Endothelial cell of umbilical vein (primary cell): ENCODE data around the gene VWC2. TPM values are rescaled to one million over a fixed set of nuclear protein-coding genes. Genes with fewer than 3 reads are reported as not detected.

Experiments
- BruUV-seq: library from RNA; stranded (reverse); fragments of 400-500 nt; replicated peaks from 2 replicates; lab custom pipeline; 2021; lab: Mats Ljungman, UMichigan
- CTCF ChIA-PET: fragments of 300-600, 350-600 bp; sonication (Branson Sonifier 250); formaldehyde crosslinking; loops from one replicate; lab custom pipeline; 2021; ENCODE audit warnings: antibody characterized with exemption, inconsistent platforms; lab: Charles Lee
- POLR2A ChIA-PET: fragments of 300-600, 350-600 bp; sonication (Branson Sonifier 250); formaldehyde crosslinking; loops from one replicate; lab custom pipeline; 2021; ENCODE audit warnings: antibody characterized with exemption, inconsistent platforms; lab: Charles Lee
- DNase-seq: peaks from one replicate; pipeline ENCODE4 v3.0.0-alpha.2; 2011; ENCODE audit warnings: low read depth, low spot score
- FAIRE-seq: peaks from 2 replicates; lab custom pipeline; 2011; peaks lifted over from hg19 to GRCh38; lab: Jason Lieb, UNC
- H2AFZ ChIP-seq: 2 replicates; pipeline ENCODE4 v1.6.0; 2012; ENCODE audit warnings: low read depth, low read length, control low read depth, inconsistent platforms
- H3K27ac ChIP-seq: 2 replicates; pipeline ENCODE4 v1.5.1; 2011; ENCODE audit warnings: low read depth, mild to moderate bottlenecking, control low read depth, low read length, moderate library complexity; ENCODE audit not compliant: insufficient read depth
- H3K27me3 ChIP-seq, 2 experiments: 2 replicates each; pipeline versions ENCODE4 v1.6.0 to v1.6.1; 2011; ENCODE audit warnings: low read length in 2 of 2, mixed read lengths in 1 of 2; ENCODE audit not compliant: control insufficient read depth in 2 of 2, insufficient read depth in 2 of 2
- H3K36me3 ChIP-seq, 2 experiments: 2 replicates in 1 of 2; 3 replicates in 1 of 2; pipeline ENCODE4 v1.5.1; 2011; ENCODE audit warnings: low read length in 2 of 2, mild to moderate bottlenecking in 1 of 2, moderate library complexity in 1 of 2; ENCODE audit not compliant: control insufficient read depth in 2 of 2, insufficient read depth in 2 of 2; ENCODE audit errors: extremely low read depth in 1 of 2
- H3K4me1 ChIP-seq: 3 replicates; pipeline ENCODE4 v1.5.1; 2011; ENCODE audit warnings: mild to moderate bottlenecking, low read length; ENCODE audit not compliant: control insufficient read depth, insufficient read depth; ENCODE audit errors: extremely low read depth
- H3K4me2 ChIP-seq: 2 replicates; pipeline ENCODE4 v1.6.1; 2011; ENCODE audit warnings: low read length, control low read depth, mixed read lengths; ENCODE audit not compliant: insufficient read depth
- H3K4me3 ChIP-seq, 3 experiments: fragments of 200-600 bp in 1 of 3; sonication (generic), shearing (Covaris generic) in 1 of 3; replicated peaks in 1 of 3; 2 replicates each; pipeline ENCODE4 v1.5.1; 2011 to 2016; ENCODE audit warnings: control low read depth in 3 of 3, low read length in 3 of 3, mild to moderate bottlenecking in 2 of 3, inconsistent platforms in 1 of 3, low read depth in 1 of 3, moderate library complexity in 1 of 3; ENCODE audit not compliant: insufficient read depth in 1 of 3
- H3K79me2 ChIP-seq: 2 replicates; pipeline ENCODE4 v1.6.0; 2012; ENCODE audit warnings: low read length, inconsistent platforms; ENCODE audit not compliant: control insufficient read depth, insufficient read depth
- H3K9ac ChIP-seq: replicated peaks from 2 replicates; pipeline ENCODE3; 2011; ENCODE audit warnings: low read length, control low read depth; ENCODE audit not compliant: insufficient read depth; ENCODE audit errors: extremely low read depth
- H3K9me1 ChIP-seq: replicated peaks from 3 replicates; pipeline ENCODE4 v1.6.0; 2011; ENCODE audit warnings: mild to moderate bottlenecking, low read length; ENCODE audit not compliant: control insufficient read depth, insufficient read depth; ENCODE audit errors: extremely low read depth
- H3K9me3 ChIP-seq: replicated peaks from 2 replicates; pipeline ENCODE4 v1.5.1; 2012; ENCODE audit warnings: low read length, inconsistent platforms; ENCODE audit not compliant: control insufficient read depth, insufficient read depth
- H4K20me1 ChIP-seq: replicated peaks from 2 replicates; pipeline ENCODE3; 2011; ENCODE audit warnings: mild to moderate bottlenecking, low read length; ENCODE audit not compliant: control insufficient read depth, insufficient read depth; ENCODE audit errors: extremely low read depth
- EZH2 ChIP-seq: IDR thresholded peaks from 2 replicates; pipeline ENCODE4 v1.6.1; 2012; ENCODE audit warnings: borderline replicate concordance, low read depth, mild to moderate bottlenecking, moderate library complexity, low read length, inconsistent platforms; ENCODE audit not compliant: severe bottlenecking
- FOS ChIP-seq: IDR thresholded peaks from 2 replicates; pipeline ENCODE4 v1.6.1; 2011; ENCODE audit warnings: mild to moderate bottlenecking, low read length, moderate library complexity, borderline replicate concordance; ENCODE audit not compliant: insufficient read depth
- GATA2 ChIP-seq: IDR thresholded peaks from 2 replicates; pipeline ENCODE4 v1.7.0; 2011; ENCODE audit warnings: low read depth, mild to moderate bottlenecking, moderate library complexity, mixed read lengths, low read length; ENCODE audit not compliant: insufficient read length, insufficient read depth
- JUN ChIP-seq: IDR thresholded peaks from 2 replicates; pipeline ENCODE4 v1.6.1; 2011; ENCODE audit warnings: borderline replicate concordance, low read depth; ENCODE audit not compliant: insufficient read length, insufficient read depth
- MYC ChIP-seq: IDR thresholded peaks from one replicate; pipeline ENCODE4 v1.6.1; 2011; ENCODE audit warnings: mild to moderate bottlenecking, low read depth, low read length
- POLR2A ChIP-seq: IDR thresholded peaks from 2 replicates; pipeline ENCODE4 v1.6.1; 2012; ENCODE audit warnings: low read depth, mild to moderate bottlenecking, control low read depth, low read length
- POLR2AphosphoS5 ChIP-seq: IDR thresholded peaks from 2 replicates; pipeline ENCODE4 v1.6.1; 2012; ENCODE audit warnings: low read depth, mild to moderate bottlenecking, control low read depth, low read length, moderate library complexity; ENCODE audit not compliant: insufficient read depth
- dilution Hi-C: fragments of 300-500 bp; cut with MboI; formaldehyde crosslinking; loops from one replicate; pipeline ENCODE4 v1.15.0; 2019; ENCODE audit warnings: low sequenced_read_pairs; ENCODE audit not compliant: extremely low pct_ligation_motif_present
- intact Hi-C: fragments of 100-400 bp; cut with micrococcal nuclease; formaldehyde crosslinking; loops from one replicate; pipeline ENCODE4 v1.10.0; 2022
- polyA plus RNA-seq, 4 experiments: library from polyadenylated mRNA; depleted of rRNA in 3 of 4; stranded (reverse) in 3 of 4; unstranded in 1 of 4; fragments of >200 nt; gene quantifications; 2 replicates each; pipeline versions ENCODE4 v1.2.1 to v1.2.3, GENCODE V29; 2011 to 2012; ENCODE audit warnings: missing spikeins in 1 of 4
- total RNA-seq: library from RNA; stranded (reverse); gene quantifications from 2 replicates; pipeline ENCODE4 v1.2.3, GENCODE V29; 2021
- TF ChIP-seq, protein P1 (sequence below): IDR thresholded peaks from 2 replicates; pipeline ENCODE4 v1.6.1; 2011; ENCODE audit not compliant: insufficient read depth, insufficient read length
- TF ChIP-seq, protein P2 (sequence below), 2 donors: IDR thresholded peaks; 1 replicate in 1 of 2; 2 replicates in 1 of 2; pipeline ENCODE4 v1.5.1; 2011; ENCODE audit warnings: low read length in 2 of 2, mild to moderate bottlenecking in 2 of 2, moderate library complexity in 2 of 2, control low read depth in 1 of 2, inconsistent platforms in 1 of 2, low read depth in 1 of 2; ENCODE audit not compliant: insufficient read depth in 1 of 2; ENCODE audit errors: extremely low read depth in 1 of 2

The VWC2 gene
- total and polyA plus RNA-seq, 2 donors (not counting 3 experiments of a cell fraction or from before 2014, with no cell fraction given) = not detected

DNA sequence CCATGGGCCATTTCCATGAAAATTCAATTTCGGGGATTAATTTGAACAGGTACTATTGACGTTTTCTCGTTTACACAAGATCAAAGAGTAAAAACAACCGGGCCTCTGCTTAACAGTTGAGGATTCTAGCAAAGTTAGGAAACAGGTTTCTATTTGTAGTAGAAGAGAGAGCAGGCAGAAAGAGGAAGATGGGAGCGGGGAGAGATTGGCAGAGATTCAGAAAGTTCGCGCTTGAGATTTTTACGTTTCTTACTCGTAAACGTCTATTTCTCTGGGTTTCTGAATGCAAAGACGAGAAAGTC lies 571 bp upstream of the VWC2 start:
- no peak overlapping the region for H3K4me2 ChIP-seq
- peaks cover 10 to 26% of the 10 kb centered on the region in 2 experiments for H3K27me3 ChIP-seq
- POLR2A ChIA-PET = no interaction called here
- BruUV-seq = no TSS peak
- H3K9me1 ChIP-seq = no peaks in the 10 kb centered on the region
- intact Hi-C loops = no loop called here
- no peak for FAIRE-seq
- H3K4me1 ChIP-seq = no peaks in the 10 kb centered on the region
- dilution Hi-C loops = no loop called here
- CTCF ChIA-PET = no interaction called here
- no peaks in the 10 kb centered on the region for H3K36me3 ChIP-seq
- no peaks in the 10 kb centered on the region for H3K9me3 ChIP-seq
- no peaks in the 10 kb centered on the region for H4K20me1 ChIP-seq
- no peak for DNase-seq
- H3K4me3 ChIP-seq = no peak overlapping the region
- TF ChIP-seq FOS = no peak
- TF ChIP-seq EZH2 = no peak
- TF ChIP-seq MYC = no peak
- TF ChIP-seq, protein P1, sequence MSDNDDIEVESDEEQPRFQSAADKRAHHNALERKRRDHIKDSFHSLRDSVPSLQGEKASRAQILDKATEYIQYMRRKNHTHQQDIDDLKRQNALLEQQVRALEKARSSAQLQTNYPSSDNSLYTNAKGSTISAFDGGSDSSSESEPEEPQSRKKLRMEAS = no peak
- TF ChIP-seq GATA2 = no peak
- TF ChIP-seq POLR2A = no peak
- TF ChIP-seq, protein P2, sequence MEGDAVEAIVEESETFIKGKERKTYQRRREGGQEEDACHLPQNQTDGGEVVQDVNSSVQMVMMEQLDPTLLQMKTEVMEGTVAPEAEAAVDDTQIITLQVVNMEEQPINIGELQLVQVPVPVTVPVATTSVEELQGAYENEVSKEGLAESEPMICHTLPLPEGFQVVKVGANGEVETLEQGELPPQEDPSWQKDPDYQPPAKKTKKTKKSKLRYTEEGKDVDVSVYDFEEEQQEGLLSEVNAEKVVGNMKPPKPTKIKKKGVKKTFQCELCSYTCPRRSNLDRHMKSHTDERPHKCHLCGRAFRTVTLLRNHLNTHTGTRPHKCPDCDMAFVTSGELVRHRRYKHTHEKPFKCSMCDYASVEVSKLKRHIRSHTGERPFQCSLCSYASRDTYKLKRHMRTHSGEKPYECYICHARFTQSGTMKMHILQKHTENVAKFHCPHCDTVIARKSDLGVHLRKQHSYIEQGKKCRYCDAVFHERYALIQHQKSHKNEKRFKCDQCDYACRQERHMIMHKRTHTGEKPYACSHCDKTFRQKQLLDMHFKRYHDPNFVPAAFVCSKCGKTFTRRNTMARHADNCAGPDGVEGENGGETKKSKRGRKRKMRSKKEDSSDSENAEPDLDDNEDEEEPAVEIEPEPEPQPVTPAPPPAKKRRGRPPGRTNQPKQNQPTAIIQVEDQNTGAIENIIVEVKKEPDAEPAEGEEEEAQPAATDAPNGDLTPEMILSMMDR (IDR thresholded peaks at IDR 0.05; ENCODE audit: extremely low read depth in 1 of 2, insufficient read depth in 1 of 2, low read depth in 1 of 2, low read length in 2 of 2) = no peak
- TF ChIP-seq POLR2AphosphoS5 = no peak
- no peak for TF ChIP-seq JUN
- H2AFZ ChIP-seq = no peak overlapping the region
- H3K79me2 ChIP-seq = no peaks in the 10 kb centered on the region
- no peak overlapping the region for H3K9ac ChIP-seq
- H3K27ac ChIP-seq = no peak overlapping the region
